ENCODE results near the gene SDK2.

Gene SDK2

DNA sequence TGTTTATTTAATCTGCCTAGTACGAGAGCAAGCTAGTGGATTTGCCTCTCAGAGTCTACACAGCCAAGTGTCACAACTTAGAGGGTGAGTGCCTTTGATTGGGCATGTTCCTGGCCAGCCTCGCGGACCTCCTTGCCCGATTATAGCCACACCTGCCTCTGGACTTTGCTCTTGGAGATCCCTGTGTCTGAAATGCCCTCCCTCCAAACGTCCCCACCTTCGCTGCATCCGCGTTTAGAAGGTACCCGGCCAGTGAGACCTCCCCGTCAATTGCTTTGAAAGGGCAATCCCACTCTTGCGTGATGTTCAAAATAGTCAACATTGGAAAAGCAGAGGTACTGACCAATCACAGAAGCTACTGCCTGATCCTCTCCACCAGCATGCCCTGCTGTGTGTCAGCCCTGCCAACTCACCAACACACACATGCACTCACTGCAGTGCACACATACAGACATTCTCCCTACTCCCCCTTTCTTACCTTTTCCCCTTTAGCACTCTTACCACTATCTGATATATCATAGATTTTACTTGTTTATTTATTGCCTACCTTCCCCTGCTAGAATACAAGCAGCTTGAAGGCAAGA, 6.5 kb upstream of the SDK2 start:
- no peak for DNase-seq

DNA sequence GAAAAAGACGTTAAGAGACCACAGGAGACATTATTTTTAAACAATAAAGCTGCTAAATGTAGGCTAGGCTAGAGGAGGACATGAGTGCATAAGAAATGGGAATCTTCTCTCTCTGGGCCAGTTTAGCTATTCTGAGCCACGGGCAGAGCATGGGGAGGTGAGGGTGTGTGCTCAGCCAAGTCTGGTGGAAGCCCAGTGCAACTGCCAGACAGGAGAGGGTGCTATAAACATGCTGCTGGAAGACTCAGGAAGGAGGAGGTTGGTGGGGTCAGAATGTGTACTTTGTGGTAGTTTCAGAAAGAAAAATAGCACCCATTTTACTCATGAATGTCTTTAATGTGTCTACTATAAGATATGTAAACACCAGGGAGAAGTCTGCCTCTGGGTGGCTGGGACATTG, 5.9 kb upstream of the SDK2 start:
- DNase-seq: no peak

DNA sequence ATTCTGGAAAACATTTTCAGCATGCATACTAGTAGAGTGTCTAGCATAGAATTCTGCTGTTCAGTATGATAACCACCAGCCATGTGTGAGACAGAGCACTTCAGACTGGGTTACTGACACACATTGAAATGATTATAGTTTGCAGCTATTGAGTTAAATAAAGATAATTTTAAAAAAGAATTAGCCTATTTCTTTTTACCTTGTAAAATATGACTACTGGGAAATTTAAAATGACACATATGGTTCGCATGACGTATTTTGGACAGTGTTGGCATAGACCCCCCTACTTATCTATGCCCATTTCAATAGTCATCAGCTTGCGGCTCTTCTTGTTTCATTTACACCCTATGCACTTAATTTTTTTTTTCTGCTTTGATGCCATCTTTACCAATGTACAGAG, 4.7 kb upstream of the SDK2 start:
- no peak for DNase-seq

DNA sequence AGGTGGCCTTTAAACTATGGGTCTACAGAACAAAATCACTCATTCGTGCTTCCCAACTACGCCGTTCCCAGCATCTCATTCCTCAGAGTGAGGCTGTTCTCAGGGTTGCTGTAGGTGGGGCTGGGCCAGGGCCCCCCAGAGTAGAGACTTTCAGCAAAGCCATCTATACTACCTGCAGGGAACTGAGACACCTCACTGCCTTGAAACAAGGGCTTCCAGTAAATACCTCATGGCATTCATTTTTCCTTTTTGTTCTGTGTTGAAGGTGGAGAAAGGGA, 4.2 kb upstream of the SDK2 start:
- DNase-seq: no peak

DNA sequence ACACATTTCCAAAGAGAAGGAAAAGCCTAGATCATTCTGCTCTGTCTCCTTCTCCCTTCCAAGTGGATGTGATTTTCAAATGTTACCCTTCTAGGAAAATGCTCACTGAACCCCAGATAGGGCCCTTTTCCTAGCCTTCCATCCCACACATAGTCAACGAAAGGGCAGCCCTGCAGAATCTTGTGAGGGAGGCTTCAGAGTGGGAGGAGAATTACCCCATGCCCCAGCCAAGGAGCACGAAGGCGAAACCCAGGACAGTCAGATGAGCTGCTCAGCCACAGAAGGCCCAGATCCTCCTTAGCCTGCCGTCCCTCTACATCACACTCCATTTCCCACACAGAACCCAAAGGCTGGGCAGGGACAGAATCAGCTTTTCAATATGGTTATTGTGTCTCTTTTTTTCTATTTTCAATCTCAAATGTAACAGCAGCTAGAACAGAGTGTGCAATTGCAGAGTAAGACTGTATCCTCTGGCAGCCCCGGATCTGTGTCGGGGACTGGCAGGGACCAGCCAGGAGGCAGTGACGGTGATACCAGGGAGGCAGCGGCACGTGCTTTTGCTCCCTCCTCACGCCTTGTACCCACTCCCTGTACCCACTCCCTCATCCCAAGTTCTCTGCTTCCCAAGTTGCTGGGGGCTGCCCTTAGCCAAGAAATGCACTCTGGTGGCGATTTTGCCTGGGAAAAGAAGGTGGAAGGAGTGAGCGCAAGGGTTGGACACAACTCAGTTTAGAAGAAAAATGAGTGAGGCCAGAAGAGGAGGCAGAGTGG, 3.7 kb upstream of the SDK2 start:
- DNase-seq: no peak

DNA sequence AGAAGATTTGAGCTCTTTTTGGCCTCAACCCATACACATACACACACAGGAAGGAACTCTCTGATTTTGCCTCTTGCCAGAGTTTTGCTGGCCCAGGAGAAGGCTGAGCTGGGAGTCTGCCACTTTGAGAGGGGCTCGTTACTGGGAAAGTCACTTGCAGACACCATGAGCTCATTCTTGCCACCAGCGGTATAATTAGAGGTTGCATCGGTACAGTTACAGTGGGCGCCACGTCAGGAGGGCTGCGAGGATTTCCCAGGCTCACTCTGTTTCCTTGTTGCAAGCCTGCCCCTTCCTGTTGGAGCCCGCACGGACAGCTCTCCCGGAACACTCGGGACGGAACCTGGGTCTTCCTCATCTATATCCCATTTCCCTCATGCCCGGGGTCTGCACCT, 3.1 kb upstream of the SDK2 start:
- no peak for DNase-seq

DNA sequence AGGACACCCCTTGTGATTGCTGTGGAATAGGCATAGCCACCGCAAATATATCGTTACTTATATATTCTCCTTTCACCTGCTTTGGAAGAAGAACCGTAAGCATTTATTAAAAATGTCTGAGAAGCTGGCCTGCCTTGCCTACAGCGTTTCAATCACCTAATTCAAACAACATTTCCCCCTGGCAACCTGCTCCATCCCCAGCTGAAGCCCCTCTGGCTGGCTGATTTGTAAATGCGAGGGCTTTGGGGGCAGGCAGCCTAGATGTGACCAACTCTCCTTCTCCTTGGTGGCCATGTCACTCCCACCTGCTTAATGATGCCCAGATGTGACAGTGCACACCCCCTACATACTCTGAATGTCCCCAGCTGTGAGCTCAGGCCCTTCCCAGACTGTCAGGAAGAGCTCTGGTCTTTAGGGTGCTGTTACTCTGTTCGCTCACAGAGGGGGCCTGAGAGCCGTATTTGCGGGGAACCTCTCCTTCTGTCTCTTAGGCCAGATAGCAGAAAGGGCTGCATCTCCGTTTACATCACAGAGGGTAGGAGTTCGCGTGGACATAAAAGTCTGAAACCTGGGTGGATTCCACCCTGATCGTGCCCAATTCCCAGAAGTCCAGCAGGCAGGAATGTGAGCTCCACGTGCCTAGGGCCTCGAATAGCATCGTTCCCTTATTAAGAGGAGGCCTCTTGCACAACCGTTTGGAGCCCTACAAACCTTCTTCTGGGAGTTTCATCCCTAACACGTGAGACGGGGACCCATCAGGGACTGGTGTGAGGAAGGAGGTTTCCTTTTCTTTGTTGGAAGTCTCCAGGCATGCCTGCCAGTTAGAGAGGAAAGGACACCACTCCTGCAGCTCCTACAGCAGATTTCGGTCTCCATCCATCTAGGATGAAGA, 2.4 kb upstream of the SDK2 start:
- DNase-seq: no peak

DNA sequence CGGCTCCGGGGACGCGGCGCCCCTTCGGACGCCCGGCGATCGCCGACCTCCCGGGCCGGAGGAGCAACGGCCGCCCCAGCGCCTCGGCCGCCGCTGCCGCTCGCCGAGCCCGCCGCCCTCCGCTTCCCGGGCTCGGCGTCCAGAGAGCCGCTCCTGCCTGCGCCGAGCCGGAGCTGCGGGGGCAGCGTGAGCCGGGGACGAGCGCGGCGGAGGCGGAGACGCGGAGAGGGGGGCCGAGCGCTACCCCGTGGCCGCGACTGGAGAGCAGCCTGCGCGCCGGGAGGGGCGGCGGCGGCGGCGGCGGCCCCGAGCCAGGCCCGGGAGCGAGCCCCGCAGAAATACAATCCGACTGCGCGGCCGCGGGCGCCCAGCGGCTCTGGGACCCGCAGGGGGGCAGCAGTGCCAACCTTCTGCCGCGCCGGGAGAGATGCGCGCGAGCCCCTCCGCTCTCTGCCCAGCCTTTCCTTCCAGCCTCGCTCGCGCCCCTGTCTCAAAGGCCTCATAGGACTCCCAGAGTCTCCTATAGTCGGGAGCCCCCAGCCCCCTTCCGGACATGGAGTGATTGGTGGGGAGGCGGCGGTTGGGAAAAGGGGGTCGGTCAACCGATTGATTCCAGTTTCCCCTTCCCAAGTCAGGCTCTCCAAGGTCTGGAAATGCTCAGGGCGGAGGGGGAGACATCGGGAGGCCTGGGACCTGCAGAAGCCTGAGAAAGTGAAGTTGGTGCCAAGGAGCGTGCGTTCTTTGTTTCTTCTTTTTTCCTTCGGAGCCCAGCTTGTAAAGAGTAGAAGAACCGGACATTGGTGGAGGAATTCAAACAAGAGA, 1.0 kb upstream of the SDK2 start:
- DNase-seq: no peak

DNA sequence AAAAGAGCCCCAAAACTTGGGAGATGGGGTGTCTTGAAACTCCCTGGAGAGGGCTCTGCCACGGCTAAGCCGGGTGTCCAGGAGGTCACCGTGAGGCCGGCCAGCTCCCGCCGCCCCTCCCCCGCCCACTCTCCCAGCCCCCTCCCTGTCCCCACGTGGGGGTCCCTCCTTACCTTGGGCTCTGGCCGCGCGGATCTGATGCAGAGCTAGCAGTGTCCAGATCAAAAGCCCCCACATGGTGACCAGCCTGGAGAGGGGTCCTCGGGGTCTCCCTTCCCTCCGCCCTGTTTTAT, 447 bp downstream of the SDK2 start:
- no peak for DNase-seq

DNA sequence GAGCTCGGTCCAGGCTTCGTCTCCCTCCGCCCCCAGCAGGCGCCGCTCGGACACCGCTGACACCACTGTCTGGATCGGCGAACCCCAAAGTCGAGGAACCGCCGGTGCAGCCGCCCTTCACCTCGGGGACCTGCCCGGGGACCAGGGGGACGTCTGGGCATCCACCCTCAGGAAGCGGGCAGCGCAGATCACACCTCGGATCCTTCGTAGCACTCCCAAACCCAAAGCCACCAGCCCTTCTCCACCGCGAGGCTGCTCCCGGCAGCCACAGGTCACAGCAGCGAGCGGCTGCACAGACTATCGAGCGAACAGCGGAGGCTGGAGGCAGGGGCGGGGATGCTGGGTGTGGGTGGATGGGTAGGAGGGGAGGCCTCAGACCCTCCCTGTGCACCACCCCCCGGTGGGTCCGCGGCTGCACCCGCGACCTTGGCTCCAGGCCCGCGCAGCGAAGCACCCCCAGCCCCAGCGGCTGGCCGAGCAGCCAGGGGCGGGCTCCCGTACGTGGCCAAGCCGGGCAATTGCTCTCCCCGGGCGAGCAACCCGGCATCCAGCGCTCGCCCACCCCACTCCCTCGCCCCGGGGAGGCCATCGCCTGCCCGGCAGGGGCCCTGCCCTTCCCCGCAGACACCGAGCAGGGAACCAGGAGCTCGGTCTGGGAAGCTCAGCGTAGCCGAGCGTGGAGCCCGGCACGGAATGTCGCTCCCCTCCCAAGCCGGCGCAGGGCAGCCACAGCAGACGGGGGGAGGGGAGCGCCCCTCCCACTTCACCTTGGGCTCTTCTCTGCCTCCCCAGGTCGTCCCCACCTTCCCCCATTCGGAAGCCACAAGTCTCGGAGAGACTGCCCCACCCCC, 1.0 kb downstream of the SDK2 start:
- no peak for DNase-seq

DNA sequence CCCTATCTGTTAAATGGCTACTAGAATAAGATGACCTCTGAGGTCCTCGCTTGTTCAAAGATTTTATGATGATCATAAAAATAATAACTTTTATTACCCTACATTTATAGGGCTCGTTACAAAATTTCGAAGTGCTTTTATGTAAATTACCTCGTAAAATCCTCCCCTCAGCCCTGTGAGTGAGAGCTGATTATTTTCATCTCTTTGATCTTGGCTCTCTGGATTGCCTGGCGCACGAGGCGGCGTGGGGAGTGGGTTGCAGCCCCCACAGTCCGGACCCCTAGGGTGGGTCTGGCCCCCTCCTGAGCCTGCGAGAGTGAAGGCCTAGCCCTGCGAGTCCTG, 1.6 kb downstream of the SDK2 start:
- no peak for DNase-seq

DNA sequence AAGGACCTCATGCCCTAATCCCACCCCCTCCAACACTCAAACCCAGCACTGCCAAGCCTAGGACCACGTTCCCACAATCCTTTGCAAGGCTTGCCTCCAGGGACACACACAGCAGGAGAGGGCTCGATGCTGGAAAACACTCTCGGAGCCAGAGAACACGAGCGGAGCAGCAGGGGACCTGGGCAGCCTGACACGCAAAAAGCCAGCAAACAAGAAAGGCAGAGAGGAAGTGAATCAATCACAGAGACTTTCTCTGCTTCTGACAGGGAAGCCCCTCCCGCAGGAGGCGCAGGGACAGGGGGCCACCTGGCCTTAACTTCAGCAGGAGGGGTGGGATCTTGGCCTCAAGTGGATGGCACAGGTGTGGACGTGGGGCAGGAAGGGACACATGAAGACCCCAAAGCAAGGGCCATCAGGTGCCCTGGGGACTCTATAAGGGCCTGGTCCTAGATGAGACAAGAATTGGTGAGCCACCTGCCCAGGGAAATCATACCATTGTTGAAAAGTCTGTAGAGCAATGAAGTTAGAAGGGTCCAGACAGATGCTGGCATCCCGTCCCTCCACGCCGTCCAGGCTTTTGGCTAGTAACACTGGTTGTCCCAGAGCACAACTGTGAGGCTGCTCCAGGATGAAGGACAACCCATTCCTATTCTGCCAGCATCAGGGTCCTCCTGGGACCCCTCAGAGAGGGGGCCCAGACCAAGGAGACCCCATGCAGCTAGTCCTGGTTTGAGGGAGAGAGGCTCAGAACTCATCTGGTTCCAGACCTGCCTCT, 2.2 kb downstream of the SDK2 start:
- no peak for DNase-seq

DNA sequence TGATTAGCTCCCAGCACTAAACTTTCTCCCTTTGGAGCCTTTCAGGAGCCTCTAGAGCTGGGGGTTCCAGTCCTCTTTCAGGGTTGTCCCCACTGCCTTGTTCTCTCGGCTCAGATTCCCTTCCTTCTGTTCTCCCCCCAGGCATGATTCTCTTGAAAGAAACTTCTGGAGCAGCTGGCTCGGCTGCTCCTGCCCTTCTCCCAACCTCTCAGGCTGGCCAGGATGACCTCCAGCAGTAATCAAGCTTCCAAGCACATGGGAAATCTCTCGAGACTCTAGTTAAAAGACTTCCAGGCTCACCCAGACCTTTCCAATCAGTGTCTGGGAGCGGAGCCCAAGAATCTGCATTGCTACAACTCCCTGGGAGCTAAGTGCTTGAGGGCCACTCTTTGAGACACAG, 3.6 kb downstream of the SDK2 start:
- no peak for DNase-seq

DNA sequence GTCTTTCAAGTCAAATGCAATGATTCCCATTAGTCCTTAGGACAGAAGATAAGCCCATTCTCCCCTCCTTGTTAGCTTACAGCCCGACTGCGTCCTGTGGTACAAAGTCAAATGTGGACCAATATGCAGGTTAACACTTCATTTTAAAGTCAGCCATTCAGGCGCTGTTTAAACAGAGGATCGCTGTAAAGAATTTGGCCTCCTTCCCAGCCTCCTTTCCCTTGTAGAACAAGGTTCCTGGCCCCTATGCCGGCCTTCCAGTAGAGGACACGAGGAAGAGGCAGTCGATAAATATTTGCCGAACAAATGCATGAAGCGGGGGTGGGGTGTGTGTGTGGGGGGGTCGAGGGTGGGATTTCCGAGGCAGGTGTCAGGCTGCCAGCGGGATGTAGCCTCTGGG, 4.3 kb downstream of the SDK2 start:
- DNase-seq: no peak

DNA sequence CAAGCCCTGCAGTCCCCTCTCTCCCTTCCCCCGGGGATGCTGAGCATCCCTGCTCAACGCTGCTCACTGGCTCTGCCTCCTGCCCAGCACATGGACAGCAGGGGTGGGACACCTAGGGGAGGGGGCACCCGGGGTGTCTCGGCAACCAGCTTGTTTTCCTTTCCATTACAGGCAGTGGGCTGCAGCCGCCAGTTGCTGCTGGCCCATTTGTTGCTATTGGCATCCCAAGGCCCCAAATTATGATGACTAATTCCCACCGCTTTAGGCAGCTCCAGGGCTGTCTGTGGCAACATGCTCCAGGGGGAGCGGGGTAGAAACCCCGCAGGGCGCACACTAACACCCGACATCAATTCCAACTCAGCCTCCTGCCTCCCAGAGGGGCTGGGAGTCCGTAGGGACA, 4.9 kb downstream of the SDK2 start:
- no peak for DNase-seq

DNA sequence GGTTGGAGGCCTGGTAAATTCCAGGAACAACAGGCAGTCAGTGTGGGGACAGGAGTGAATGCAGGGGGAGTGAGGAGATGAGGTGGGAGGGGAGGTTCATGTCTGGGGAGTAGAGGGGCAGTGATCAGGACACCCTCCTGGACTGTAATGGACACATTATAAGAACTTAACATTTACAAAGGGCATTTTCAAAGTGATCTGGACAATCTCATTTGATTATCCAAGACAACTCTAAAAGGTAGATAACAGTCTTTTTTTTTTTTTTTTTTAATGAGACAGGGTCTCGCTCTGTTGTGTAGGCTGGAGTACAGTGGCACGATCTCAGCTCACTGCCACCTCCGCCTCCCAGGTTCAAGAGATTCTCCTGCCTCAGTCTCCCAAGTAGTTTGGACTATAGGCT, 5.7 kb downstream of the SDK2 start:
- DNase-seq: no peak

DNA sequence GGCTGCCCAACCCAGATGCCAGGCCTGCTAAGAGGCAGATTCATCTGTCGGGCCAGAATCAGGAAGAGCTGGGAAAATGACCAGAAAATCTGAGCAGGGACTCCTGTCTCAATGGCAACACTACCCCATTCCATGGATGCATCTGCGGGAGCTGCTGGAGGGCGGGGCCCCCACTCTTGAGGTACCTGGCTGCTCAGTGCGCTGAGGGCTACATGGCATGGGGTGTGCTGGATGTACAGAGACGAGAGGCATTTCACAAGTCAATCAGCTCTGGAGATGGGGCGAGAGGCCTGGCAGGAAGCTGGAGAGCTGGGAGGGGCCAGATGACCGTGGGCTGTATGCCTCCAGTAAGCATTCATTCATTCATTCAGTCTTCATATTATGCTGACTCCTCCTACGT, 6.4 kb downstream of the SDK2 start:
- DNase-seq: no peak

DNA sequence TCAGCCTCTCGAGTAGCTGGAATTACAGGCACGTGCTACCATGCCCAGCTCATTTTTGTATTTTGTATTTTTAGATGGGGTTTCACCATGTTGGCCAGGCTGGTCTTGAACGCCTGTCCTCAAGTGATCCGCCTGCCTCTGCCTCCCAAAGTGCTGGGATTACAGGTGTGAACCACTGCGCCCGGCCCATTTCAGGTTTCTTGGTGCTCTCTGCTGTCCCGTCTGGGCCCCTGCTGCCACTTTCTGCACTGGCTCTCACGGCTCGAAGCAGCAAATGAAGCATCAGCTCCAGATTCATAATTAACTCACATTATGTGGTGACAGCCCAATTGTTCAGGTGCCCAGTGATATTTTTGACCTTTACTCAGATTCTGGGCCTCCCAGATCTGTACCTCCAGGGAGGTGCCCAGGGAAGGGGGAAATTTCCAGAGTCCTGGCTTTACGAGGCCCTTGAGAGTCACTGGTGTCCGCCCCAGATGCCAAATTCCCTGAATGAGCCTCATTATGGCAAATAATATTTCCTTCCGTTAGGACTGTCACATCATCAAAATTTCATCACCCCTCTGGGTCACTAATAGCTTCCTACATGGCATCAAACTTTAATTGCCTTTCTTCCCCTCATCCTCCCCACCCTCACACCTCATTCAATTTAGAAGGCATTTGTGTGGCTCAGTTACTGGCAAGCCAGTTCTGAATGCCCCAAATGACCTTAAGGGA, 9.0 kb downstream of the SDK2 start:
- DNase-seq: no peak

DNA sequence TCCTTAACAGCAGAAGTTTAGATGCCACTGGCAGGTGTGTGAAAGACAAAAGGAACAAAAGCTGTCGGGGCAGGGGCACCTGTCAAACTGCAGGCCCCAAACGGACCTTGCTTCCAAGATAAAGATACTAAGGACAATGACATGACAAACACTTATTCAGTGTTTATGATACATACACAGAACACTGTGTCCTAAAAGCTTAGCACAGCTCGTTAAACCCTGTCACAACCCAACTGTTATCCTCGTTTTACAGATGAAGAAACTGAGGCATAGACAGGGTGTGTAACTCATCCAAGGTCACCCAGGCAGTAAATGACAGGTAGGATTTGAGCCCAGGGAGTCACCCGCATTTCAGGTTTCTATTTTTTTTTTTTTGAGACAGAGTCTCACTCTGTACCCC, 9.6 kb downstream of the SDK2 start:
- no peak for DNase-seq

DNA sequence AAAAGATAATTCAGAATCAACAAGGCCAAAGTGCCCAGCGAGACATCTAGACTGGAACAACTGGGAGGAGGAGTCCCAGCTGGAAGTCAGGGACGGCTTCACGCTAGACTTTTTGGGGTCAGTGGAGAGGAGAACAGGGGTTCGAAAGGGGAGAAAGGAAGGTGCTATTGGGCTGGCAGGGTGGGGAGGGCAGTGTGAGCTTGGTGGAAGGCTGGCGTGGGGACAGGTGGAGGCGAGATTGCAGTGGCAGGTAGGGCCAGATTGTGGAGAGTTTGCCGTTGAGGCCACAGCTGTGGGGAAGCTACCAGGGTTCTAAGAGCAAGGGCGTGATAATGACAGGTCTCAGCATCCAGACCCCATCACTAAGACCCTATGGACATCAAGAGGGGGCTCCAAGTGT, 10.5 kb downstream of the SDK2 start:
- no peak for DNase-seq

DNA sequence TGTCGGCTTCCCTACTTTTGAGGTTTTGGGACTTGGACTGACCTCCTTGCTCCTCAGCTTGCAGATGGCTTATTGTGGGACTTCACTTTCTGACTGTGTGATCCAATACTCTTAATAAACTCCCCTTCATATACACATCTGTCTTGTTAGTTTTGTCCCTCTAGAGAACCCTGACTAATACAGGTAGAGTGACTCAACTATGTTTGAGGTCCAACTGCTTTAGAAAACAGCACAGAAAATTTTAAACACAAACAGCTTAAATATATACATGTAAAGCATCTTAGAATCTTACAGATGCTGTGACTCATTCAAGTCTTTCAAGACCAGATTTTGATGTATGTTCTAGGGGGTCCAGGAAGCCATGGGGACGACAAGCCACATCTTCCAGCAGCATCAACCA, 11.7 kb downstream of the SDK2 start:
- DNase-seq: no peak
